Lung (tissue), 12 donors: Measurements from ENCODE around the gene APBA2. TPM values are rescaled to one million over a fixed set of nuclear protein-coding genes. Genes with fewer than 3 reads are reported as not detected.

Experiments
- ATAC-seq: fragments of 200-7000 bp; cut with Tn5 transposase; one replicate; pipeline ENCODE4 v1.9.1; 2020; ENCODE audit warnings: moderate number of reproducible peaks; ENCODE audit not compliant: insufficient read depth, low FRiP score
- DNase-seq, 3 donors: peaks; one replicate each; pipeline ENCODE4 v3.0.0-alpha.2; 2013 to 2017
- H3K27ac ChIP-seq, 2 donors: one replicate each; pipeline ENCODE4 v1.5.1; 2013; ENCODE audit warnings: mild to moderate bottlenecking in 2 of 2, moderate library complexity in 2 of 2, control low read depth in 1 of 2, inconsistent platforms in 1 of 2, low read depth in 1 of 2, low read length in 1 of 2
- H3K27me3 ChIP-seq, 3 donors: one replicate each; pipeline ENCODE4 v1.5.1; 2013; ENCODE audit warnings: low read length in 2 of 3; ENCODE audit not compliant: control insufficient read depth in 3 of 3, insufficient read depth in 3 of 3
- H3K36me3 ChIP-seq, 4 donors: one replicate each; pipeline ENCODE4 v1.5.1; 2013; ENCODE audit warnings: low read length in 4 of 4, mild to moderate bottlenecking in 1 of 4, moderate library complexity in 1 of 4; ENCODE audit not compliant: control insufficient read depth in 4 of 4, insufficient read depth in 4 of 4
- H3K4me1 ChIP-seq, 5 donors: one replicate each; pipeline ENCODE4 v1.5.1; 2013; ENCODE audit warnings: low read length in 5 of 5, mild to moderate bottlenecking in 2 of 5, moderate library complexity in 1 of 5; ENCODE audit not compliant: control insufficient read depth in 5 of 5, insufficient read depth in 5 of 5
- H3K4me3 ChIP-seq: one replicate; pipeline ENCODE4 v1.5.1; 2013; ENCODE audit warnings: mild to moderate bottlenecking, control low read depth, moderate library complexity
- H3K9ac ChIP-seq, 2 donors: one replicate each; pipeline ENCODE4 v1.5.1; 2013; ENCODE audit warnings: low read length in 2 of 2, control low read depth in 1 of 2; ENCODE audit not compliant: insufficient read depth in 1 of 2
- H3K9me3 ChIP-seq, 4 donors: one replicate each; pipeline ENCODE4 v1.5.1; 2013; ENCODE audit warnings: low read length in 3 of 4, mild to moderate bottlenecking in 1 of 4, moderate library complexity in 1 of 4; ENCODE audit not compliant: control insufficient read depth in 4 of 4, insufficient read depth in 3 of 4
- WGBS, 2 donors: extraction: QIAGEN DNeasy Blood & Tissue Kit; methylation state at CpG; one replicate each; pipeline ENCODE4 v1.1.7; 2013; 5-methylcytosine and 5-hydroxymethylcytosine counted together
- polyA plus RNA-seq, 2 donors: library from polyadenylated mRNA; stranded (reverse); fragments of 200-250 nt; gene quantifications; one replicate each; pipeline ENCODE4 v1.2.1, GENCODE V29; 2013
- total RNA-seq, 2 donors: library from RNA; depleted of rRNA in 1 of 2; stranded (reverse); fragments of >200 nt in 1 of 2; gene quantifications; one replicate each; pipeline ENCODE4 v1.2.1, GENCODE V29; 2014 to 2021
- TF ChIP-seq, protein P1 (sequence below): IDR thresholded peaks from 2 replicates; pipeline ENCODE4 v1.5.1; 2012; ENCODE audit warnings: mild to moderate bottlenecking; ENCODE audit errors: control extremely low read depth, extremely low read depth
- donor health status: control.
- donor health status: control.
- donor health status: Bipolar disorder and iron deficiency.
- donor health status: healthy.
- donor health status: DM: yes; HTN: yes; CAD: no.

The APBA2 gene
- total and polyA plus RNA-seq, 4 donors, result 1.6 to 18.3 (median 4.5) TPM

DNA sequence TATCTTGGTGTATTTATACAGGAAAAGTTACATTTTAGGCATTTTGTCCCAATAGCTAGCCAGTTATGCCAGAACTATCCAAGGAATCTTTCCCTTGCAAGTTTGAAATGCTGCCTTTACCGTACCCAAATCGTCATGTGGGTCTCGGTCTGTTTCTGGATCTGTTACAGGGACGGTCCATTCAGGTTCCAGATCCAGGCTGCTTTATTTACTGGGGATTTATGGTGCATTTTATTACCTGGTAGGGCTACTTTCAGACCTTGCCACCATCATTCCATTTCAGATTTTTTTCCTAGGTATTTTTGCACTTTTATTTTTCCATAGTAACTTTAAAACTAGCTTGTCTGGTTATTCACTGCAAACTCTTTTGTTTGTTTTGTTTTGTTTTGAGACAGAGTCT, 197.4 kb downstream of the APBA2 start:
- WGBS, 2 donors, result 93 to 94% methylated on average over 4 of the region's 4 CpGs
- TF ChIP-seq, protein P1, sequence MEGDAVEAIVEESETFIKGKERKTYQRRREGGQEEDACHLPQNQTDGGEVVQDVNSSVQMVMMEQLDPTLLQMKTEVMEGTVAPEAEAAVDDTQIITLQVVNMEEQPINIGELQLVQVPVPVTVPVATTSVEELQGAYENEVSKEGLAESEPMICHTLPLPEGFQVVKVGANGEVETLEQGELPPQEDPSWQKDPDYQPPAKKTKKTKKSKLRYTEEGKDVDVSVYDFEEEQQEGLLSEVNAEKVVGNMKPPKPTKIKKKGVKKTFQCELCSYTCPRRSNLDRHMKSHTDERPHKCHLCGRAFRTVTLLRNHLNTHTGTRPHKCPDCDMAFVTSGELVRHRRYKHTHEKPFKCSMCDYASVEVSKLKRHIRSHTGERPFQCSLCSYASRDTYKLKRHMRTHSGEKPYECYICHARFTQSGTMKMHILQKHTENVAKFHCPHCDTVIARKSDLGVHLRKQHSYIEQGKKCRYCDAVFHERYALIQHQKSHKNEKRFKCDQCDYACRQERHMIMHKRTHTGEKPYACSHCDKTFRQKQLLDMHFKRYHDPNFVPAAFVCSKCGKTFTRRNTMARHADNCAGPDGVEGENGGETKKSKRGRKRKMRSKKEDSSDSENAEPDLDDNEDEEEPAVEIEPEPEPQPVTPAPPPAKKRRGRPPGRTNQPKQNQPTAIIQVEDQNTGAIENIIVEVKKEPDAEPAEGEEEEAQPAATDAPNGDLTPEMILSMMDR, result no peak
- H3K27me3 ChIP-seq, result no peaks in the 10 kb centered on the region
- no peaks in the 10 kb centered on the region for H3K36me3 ChIP-seq
- ATAC-seq, result no peak
- no peaks in the 10 kb centered on the region for H3K9me3 ChIP-seq
- no peak overlapping the region for H3K27ac ChIP-seq
- no peak for DNase-seq
- no peak overlapping the region for H3K9ac ChIP-seq
- no peak overlapping the region for H3K4me3 ChIP-seq
- H3K4me1 ChIP-seq, result peaks cover 0 to 9% (median 0%) of the 10 kb centered on the region in 5 donors

DNA sequence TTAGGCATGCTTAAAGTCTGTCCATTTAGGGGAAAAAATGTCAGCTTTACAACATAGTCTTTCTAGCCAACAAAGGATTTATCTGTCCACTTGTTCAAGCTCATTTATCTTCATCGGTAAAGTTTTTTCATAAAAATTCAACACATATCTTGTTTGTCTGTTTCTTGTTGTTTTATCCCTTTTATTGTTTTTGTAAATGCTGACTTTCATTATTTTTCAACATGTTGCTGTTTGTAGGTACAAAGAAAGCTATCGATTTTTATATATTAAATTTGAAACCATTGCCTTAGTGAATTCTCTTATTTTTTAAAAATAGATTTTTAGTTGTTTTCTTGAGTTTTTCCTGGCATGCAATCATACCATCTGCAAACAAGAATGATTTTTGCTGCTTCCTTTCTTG, 198.1 kb downstream of the APBA2 start:
- no peaks in the 10 kb centered on the region for H3K36me3 ChIP-seq
- ATAC-seq (no peak), DNase-seq (no peak)
- no peak overlapping the region for H3K27ac ChIP-seq
- H3K4me3 ChIP-seq, result no peak overlapping the region
- no peaks in the 10 kb centered on the region for H3K9me3 ChIP-seq
- TF ChIP-seq, protein P1, result no peak
- no peak overlapping the region for H3K9ac ChIP-seq
- H3K27me3 ChIP-seq, result no peaks in the 10 kb centered on the region
- 97 to 99% methylated on average over 2 of the region's 2 CpGs for WGBS, 2 donors
- peaks cover 0 to 5% (median 0%) of the 10 kb centered on the region in 5 donors for H3K4me1 ChIP-seq

- WGBS, 2 donors, result 81 to 86% methylated on average over 5 of the region's 5 CpGs
- Histone ChIP-seq H3K4me3 (no peak overlapping the region), H3K9me3 (no peaks in the 10 kb centered on the region), H3K27me3 (no peaks in the 10 kb centered on the region), H3K27ac (no peak overlapping the region), H3K36me3 (no peaks in the 10 kb centered on the region), H3K9ac (no peak overlapping the region), H3K4me1 (peaks cover 0 to 3% (median 0%) of the 10 kb centered on the region in 5 donors)
- no peak for ATAC-seq
- TF ChIP-seq, protein P1, result no peak
- DNase-seq, result no peak
Observed at GRCh38 chr15:29086001-29086400, 200.2 kb downstream of the APBA2 start.

DNA sequence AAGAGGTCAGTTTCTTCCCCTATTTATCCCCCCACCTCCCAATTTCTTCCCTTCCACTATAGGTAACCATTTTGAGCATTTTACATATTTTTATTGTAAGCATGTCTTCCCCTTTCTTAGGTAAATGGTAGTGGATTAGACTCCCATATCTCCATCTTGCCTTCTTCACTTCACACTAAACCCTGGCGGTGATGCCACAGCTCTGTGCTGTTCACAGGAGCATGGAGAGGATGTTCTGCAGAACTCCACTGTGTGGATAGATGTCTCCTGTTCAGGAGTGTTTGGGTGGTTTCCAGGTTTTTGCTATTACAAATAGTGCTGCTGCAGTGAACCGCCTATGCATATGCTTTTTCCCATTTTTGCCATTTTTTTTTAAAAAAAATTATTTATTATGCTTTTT, 201.1 kb downstream of the APBA2 start:
- no peak overlapping the region for H3K9ac ChIP-seq
- no peak overlapping the region for H3K27ac ChIP-seq
- TF ChIP-seq, protein P1, result no peak
- H3K4me1 ChIP-seq, result peaks cover 0 to 3% (median 0%) of the 10 kb centered on the region in 5 donors
- WGBS, 2 donors, result 88 to 96% methylated on average over 2 of the region's 2 CpGs
- no peaks in the 10 kb centered on the region for H3K27me3 ChIP-seq
- no peak overlapping the region for H3K4me3 ChIP-seq
- no peaks in the 10 kb centered on the region for H3K9me3 ChIP-seq
- DNase-seq (no peak), ATAC-seq (no peak)
- H3K36me3 ChIP-seq, result no peaks in the 10 kb centered on the region
